Psoas muscle (tissue), 8 donors: Measurements from ENCODE around the gene CATSPER3. TPM values are rescaled to one million over a fixed set of nuclear protein-coding genes. Genes with fewer than 3 reads are reported as not detected.
A peak's percentile ranks its signal among the peaks of the same experiment; 100 is the strongest.

Source experiments
- ATAC-seq, 4 donors: fragments of 200-7000 bp; cut with Tn5 transposase; one replicate each; pipeline ENCODE4 v1.9.1; 2020; ENCODE audit warnings: moderate library complexity in 3 of 4, mild to moderate bottlenecking in 2 of 4
- DNase-seq, 2 donors: peaks; one replicate each; pipeline ENCODE4 v3.0.0-alpha.2; 2020
- H3K27ac ChIP-seq: fragments of 200-600 bp; one replicate; pipeline ENCODE4 v1.8.0; 2022
- H3K27me3 ChIP-seq, 3 donors: fragments of 200-600 bp in 1 of 3; one replicate each; pipeline versions ENCODE4 v1.6.1 to v1.8.0; 2013 to 2022; ENCODE audit warnings: low read length in 2 of 3, mild to moderate bottlenecking in 2 of 3, moderate library complexity in 1 of 3; ENCODE audit not compliant: insufficient read depth in 3 of 3
- H3K36me3 ChIP-seq, 2 donors: fragments of 200-600 bp in 1 of 2; one replicate each; pipeline versions ENCODE4 v1.6.1 to v1.8.0; 2013 to 2022; ENCODE audit warnings: low read depth in 1 of 2, mild to moderate bottlenecking in 1 of 2, moderate library complexity in 1 of 2; ENCODE audit not compliant: insufficient read depth in 1 of 2
- H3K4me1 ChIP-seq: fragments of 200-600 bp; one replicate; pipeline ENCODE4 v1.8.0; 2022
- H3K4me3 ChIP-seq: fragments of 200-600 bp; one replicate; pipeline ENCODE4 v1.8.0; 2022; ENCODE audit warnings: mild to moderate bottlenecking
- H3K9me3 ChIP-seq: fragments of 200-600 bp; one replicate; pipeline ENCODE4 v1.8.0; 2022
- WGBS, 3 donors: extraction: QIAGEN DNeasy Blood & Tissue Kit; methylation state at CpG; one replicate each; pipeline versions ENCODE4 v1.1.6 to v1.1.7; 2013; 5-methylcytosine and 5-hydroxymethylcytosine counted together
- intact Hi-C, 2 donors: fragments of 100-400 bp; cut with DNase I; formaldehyde crosslinking; loops; one replicate each; pipeline versions ENCODE4 v1.11.0 to v1.14.2; 2022
- long read RNA-seq, 2 donors: library from polyadenylated mRNA; unstranded; transcript quantifications; one replicate each; pipeline ENCODE4 v2.0.0, GENCODE V29; 2021
- polyA plus RNA-seq, 3 donors: library from polyadenylated mRNA; stranded (reverse); fragments of 200-250 nt; gene quantifications; one replicate each; pipeline ENCODE4 v1.2.3, GENCODE V29; 2013
- total RNA-seq, 4 donors: library from RNA; stranded (reverse); fragmentation: NEBNext Ultra II Directional in 2 of 4; extraction: Animal tissue kit (Norgen Biotek cat#: 25700) in 2 of 4; gene quantifications; one replicate each; pipeline versions ENCODE4 v1.2.1 to v1.2.4, GENCODE V29; 2021 to 2023
- TF ChIP-seq, protein P1 (sequence below): fragments of 200-600 bp; IDR thresholded peaks from one replicate; pipeline ENCODE4 v1.8.0; 2022; ENCODE audit warnings: antibody characterized with exemption
- donor health status: healthy with polysubstance abuse.
- donor health status: DM: no; HTN: no; CAD: no; lungs with moderate emphysema.
- donor health status: Bipolar disorder and iron deficiency.
- donor health status: healthy.
- donor health status: DM: yes; HTN: yes; CAD: no.
- donor health status: DM: no; HTN: no; CAD: no.
- donor health status: DM: no; HTN: no; CAD: no.
- donor health status: DM: yes; HTN: yes; CAD: no.

The CATSPER3 gene
- total RNA-seq (1 to 10 TPM in 3 of 4 donors, under 1 TPM in 1; 0.79 to 1.8 (median 1.2) TPM), polyA plus RNA-seq (1 to 10 TPM in 2 of 3 donors, under 1 TPM in 1; 0.73 to 1.8 (median 1.8) TPM)
- long read RNA-seq, donor 1 = 0 reads
- long read RNA-seq, donor 2, partial matches to known transcripts = 0 of 1 reads
- long read RNA-seq, donor 2, other reads (novel, unspliced or antisense) = 1 of 1 reads

DNA sequence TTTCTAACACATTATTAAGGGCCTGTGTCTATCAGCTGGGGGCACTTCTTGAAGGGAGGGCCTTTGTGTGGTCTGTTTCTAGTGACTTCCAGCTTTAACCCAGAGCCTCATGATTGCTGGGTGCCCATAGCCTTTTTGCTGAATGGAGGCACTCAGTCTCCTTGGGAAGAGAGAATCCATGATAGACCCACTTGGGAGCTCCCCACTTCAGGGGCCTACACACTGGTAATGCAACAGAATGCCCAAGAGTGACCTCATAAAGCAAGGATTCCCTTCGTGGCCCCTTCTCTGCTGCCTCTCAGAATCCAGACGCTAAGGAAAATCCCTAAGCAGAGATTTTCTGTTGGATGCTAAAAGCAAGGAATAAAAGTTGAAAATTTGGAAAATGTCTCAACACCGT lies at the start of gene CATSPER3:
Gene CATSPER3 (plus strand): TSS at position 301 of the 400 bp plus-strand sequence. CDS start 85 bp downstream, at position 386.
- WGBS, 3 donors = 88 to 95% (median 90%) methylated on average over 3 of the region's 3 CpGs
- Histone ChIP-seq H3K27ac (no peak within 1 kb of the TSS), H3K27me3 (no peaks in the 10 kb centered on the region), H3K9me3 (no peaks in the 10 kb centered on the region), H3K36me3 (peaks cover 3 to 32% of the 10 kb centered on the region in 2 donors), H3K4me1 (no peaks in the 10 kb centered on the region), H3K4me3 (no peak within 1 kb of the TSS)
- intact Hi-C loops = no loop called here
- DNase-seq = no peak
- TF ChIP-seq, protein P1, sequence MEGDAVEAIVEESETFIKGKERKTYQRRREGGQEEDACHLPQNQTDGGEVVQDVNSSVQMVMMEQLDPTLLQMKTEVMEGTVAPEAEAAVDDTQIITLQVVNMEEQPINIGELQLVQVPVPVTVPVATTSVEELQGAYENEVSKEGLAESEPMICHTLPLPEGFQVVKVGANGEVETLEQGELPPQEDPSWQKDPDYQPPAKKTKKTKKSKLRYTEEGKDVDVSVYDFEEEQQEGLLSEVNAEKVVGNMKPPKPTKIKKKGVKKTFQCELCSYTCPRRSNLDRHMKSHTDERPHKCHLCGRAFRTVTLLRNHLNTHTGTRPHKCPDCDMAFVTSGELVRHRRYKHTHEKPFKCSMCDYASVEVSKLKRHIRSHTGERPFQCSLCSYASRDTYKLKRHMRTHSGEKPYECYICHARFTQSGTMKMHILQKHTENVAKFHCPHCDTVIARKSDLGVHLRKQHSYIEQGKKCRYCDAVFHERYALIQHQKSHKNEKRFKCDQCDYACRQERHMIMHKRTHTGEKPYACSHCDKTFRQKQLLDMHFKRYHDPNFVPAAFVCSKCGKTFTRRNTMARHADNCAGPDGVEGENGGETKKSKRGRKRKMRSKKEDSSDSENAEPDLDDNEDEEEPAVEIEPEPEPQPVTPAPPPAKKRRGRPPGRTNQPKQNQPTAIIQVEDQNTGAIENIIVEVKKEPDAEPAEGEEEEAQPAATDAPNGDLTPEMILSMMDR = no peak
- ATAC-seq = no peak

- TF ChIP-seq, protein P1 = no peak
- H3K36me3 ChIP-seq = peaks cover 3 to 31% of the 10 kb centered on the region in 2 donors
- no peak overlapping the region for H3K27ac ChIP-seq
- no peaks in the 10 kb centered on the region for H3K4me1 ChIP-seq
- peak in 1 of 4 donors; percentile 28 for ATAC-seq
- H3K9me3 ChIP-seq = no peaks in the 10 kb centered on the region
- H3K4me3 ChIP-seq = no peak overlapping the region
- WGBS, 3 donors = 49 to 84% (median 55%) methylated on average over 3 of the region's 3 CpGs
- intact Hi-C loops = loop anchor here in 1 of 2 donors (10.0 kb wide), 1 partner anchor 416 kb away; no protein-coding TSS in a partner anchor
- no peaks in the 10 kb centered on the region for H3K27me3 ChIP-seq
- DNase-seq = no peak
These were observed 48.8 kb upstream of the CATSPER3 start for GRCh38 chr5:134918861-134919260.

GRCh38 chr5:134920848-134921575 lies 46.7 kb upstream of the CATSPER3 start:
- Histone ChIP-seq H3K9me3 (no peaks in the 10 kb centered on the region), H3K36me3 (peaks cover 3 to 14% of the 10 kb centered on the region in 2 donors), H3K27me3 (no peaks in the 10 kb centered on the region), H3K4me1 (no peaks in the 10 kb centered on the region), H3K27ac (no peak overlapping the region), H3K4me3 (no peak overlapping the region)
- TF ChIP-seq, protein P1 = no peak
- WGBS, 3 donors = 80 to 94% (median 86%) methylated on average over 9 of the region's 9 CpGs
- no peak for ATAC-seq
- no peak for DNase-seq
- intact Hi-C loops = no loop called here

- Histone ChIP-seq H3K27me3 (no peaks in the 10 kb centered on the region), H3K36me3 (peaks cover 7 to 68% of the 10 kb centered on the region in 2 donors), H3K4me1 (peaks cover 10% of the 10 kb centered on the region), H3K4me3 (no peak overlapping the region), H3K9me3 (no peaks in the 10 kb centered on the region), H3K27ac (no peak overlapping the region)
- WGBS, 3 donors = 98 to 100% (median 100%) methylated on average over 3 of the region's 3 CpGs
- intact Hi-C loops = no loop called here
- DNase-seq (no peak), ATAC-seq (no peak)
- TF ChIP-seq, protein P1 = no peak
These were observed 35.2 kb upstream of the CATSPER3 start for GRCh38 chr5:134932508-134932907.
